Caco-2 (cell line): ENCODE measurements around the gene MT2A. TPM values are rescaled to one million over a fixed set of nuclear protein-coding genes. Genes with fewer than 3 reads are reported as not detected.

Source experiments
- BruUV-seq: library from RNA; stranded (reverse); fragments of 400-500 nt; replicated peaks from 2 replicates; lab custom pipeline; 2021; lab: Mats Ljungman, UMichigan
- CTCF ChIA-PET: fragments of 300-600 bp; sonication (Branson Sonifier 250); formaldehyde crosslinking; loops from one replicate; lab custom pipeline; 2022; ENCODE audit warnings: antibody characterized with exemption; lab: Charles Lee
- POLR2A ChIA-PET: fragments of 300-600 bp; sonication (Branson Sonifier 250); formaldehyde crosslinking; loops from one replicate; lab custom pipeline; 2022; ENCODE audit warnings: antibody characterized with exemption; lab: Charles Lee
- DNase-seq, 2 experiments: peaks; one replicate each; pipeline versions ENCODE4 v3.0.0 to v3.0.0-alpha.2; 2020 to 2022
- H3K27me3 ChIP-seq: replicated peaks from 2 replicates; pipeline ENCODE4 v1.6.0; 2011; ENCODE audit warnings: low read length; ENCODE audit not compliant: control insufficient read depth, insufficient read depth
- H3K36me3 ChIP-seq: 2 replicates; pipeline ENCODE4 v1.5.1; 2011; ENCODE audit warnings: low read length; ENCODE audit not compliant: control insufficient read depth, insufficient read depth
- H3K4me1 ChIP-seq: fragments of 250-450 bp; sonication (Bioruptor Pico); 2 replicates; pipeline ENCODE4 v1.5.1; 2020; ENCODE audit warnings: mild to moderate bottlenecking
- H3K4me3 ChIP-seq: 2 replicates; pipeline ENCODE4 v1.5.1; 2011; ENCODE audit warnings: low read depth, mild to moderate bottlenecking, control low read depth, low read length
- H3K9me3 ChIP-seq: fragments of 250-450 bp; sonication (Bioruptor Pico); 2 replicates; pipeline ENCODE4 v1.5.1; 2020; ENCODE audit warnings: mild to moderate bottlenecking, moderate library complexity
- H3K27ac Mint-ChIP-seq: one replicate; pipeline ENCODE4 v1.8.0; 2022; ENCODE audit warnings: mixed read lengths; ENCODE audit not compliant: unreplicated experiment
- H3K27me3 Mint-ChIP-seq: one replicate; pipeline ENCODE4 v1.8.0; 2022; ENCODE audit warnings: mixed read lengths; ENCODE audit not compliant: insufficient read depth, unreplicated experiment
- H3K36me3 Mint-ChIP-seq: one replicate; pipeline ENCODE4 v1.8.0; 2022; ENCODE audit warnings: mild to moderate bottlenecking, mixed read lengths; ENCODE audit not compliant: insufficient read depth, unreplicated experiment
- H3K4me1 Mint-ChIP-seq: one replicate; pipeline ENCODE4 v1.8.0; 2022; ENCODE audit warnings: low read depth, mixed read lengths; ENCODE audit not compliant: unreplicated experiment
- H3K4me3 Mint-ChIP-seq: one replicate; pipeline ENCODE4 v1.8.0; 2022; ENCODE audit warnings: mild to moderate bottlenecking, moderate library complexity, mixed read lengths; ENCODE audit not compliant: unreplicated experiment
- H3K9me3 Mint-ChIP-seq: one replicate; pipeline ENCODE4 v1.8.0; 2022; ENCODE audit warnings: mixed read lengths; ENCODE audit not compliant: unreplicated experiment
- CTCF ChIP-seq, 2 experiments: fragments of 200-600 bp in 1 of 2; IDR thresholded peaks; 1 replicate in 1 of 2; 2 replicates in 1 of 2; pipeline versions ENCODE4 v1.5.1 to v1.8.0; 2011 to 2022; ENCODE audit warnings: antibody characterized with exemption in 1 of 2, control low read depth in 1 of 2, inconsistent platforms in 1 of 2, low read depth in 1 of 2, low read length in 1 of 2, mild to moderate bottlenecking in 1 of 2, moderate library complexity in 1 of 2; ENCODE audit not compliant: insufficient read depth in 1 of 2, severe bottlenecking in 1 of 2, unreplicated experiment in 1 of 2
- intact Hi-C: fragments of 100-400 bp; cut with micrococcal nuclease; formaldehyde crosslinking; loops from one replicate; pipeline ENCODE4 v1.10.0; 2022; ENCODE audit not compliant: unreplicated experiment
- total RNA-seq: library from RNA; stranded (reverse); gene quantifications from 2 replicates; pipeline ENCODE4 v1.2.3, GENCODE V29; 2022

Gene MT2A
- total RNA-seq, 1 experiment from 2014 or later, result 10.5 TPM

- Mint-ChIP-seq H3K4me3 (peak overlapping the region; percentile 77), H3K9me3 (no peaks in the 10 kb centered on the region), H3K4me1 (peaks cover 5% of the 10 kb centered on the region), H3K27me3 (peaks cover 15% of the 10 kb centered on the region), H3K36me3 (no peaks in the 10 kb centered on the region), H3K27ac (no peak overlapping the region)
- H3K36me3 ChIP-seq, result no peaks in the 10 kb centered on the region
- DNase-seq, result no peak
- intact Hi-C loops, result no loop called here
- no TSS peak for BruUV-seq
- no peaks in the 10 kb centered on the region for H3K4me1 ChIP-seq
- POLR2A ChIA-PET, result no interaction called here
- CTCF ChIA-PET, result interaction anchor here (0.6 to 1.8 kb wide), 3 partner anchors 38 to 63 kb away, joined by 4 to 6 read pairs (median 4); no protein-coding TSS in a partner anchor
- peaks cover 7% of the 10 kb centered on the region for H3K27me3 ChIP-seq
- no peaks in the 10 kb centered on the region for H3K9me3 ChIP-seq
- no peak for TF ChIP-seq CTCF (IDR thresholded peaks at IDR 0.05; ENCODE audit: insufficient read depth in 1 of 2, low read depth in 1 of 2, low read length in 1 of 2, severe bottlenecking in 1 of 2, unreplicated experiment in 1 of 2)
- H3K4me3 ChIP-seq, result no peak overlapping the region
These were observed 30.7 kb downstream of the MT2A start for GRCh38 chr16:56639045-56639444.

- TF ChIP-seq CTCF (IDR thresholded peaks at IDR 0.05; ENCODE audit: insufficient read depth in 1 of 2, low read depth in 1 of 2, low read length in 1 of 2, severe bottlenecking in 1 of 2, unreplicated experiment in 1 of 2), result no peak
- no peak for DNase-seq
- Histone ChIP-seq H3K4me3 (no peak overlapping the region), H3K9me3 (no peaks in the 10 kb centered on the region), H3K27me3 (peaks cover 7% of the 10 kb centered on the region), H3K4me1 (no peaks in the 10 kb centered on the region), H3K36me3 (no peaks in the 10 kb centered on the region)
- intact Hi-C loops, result no loop called here
- H3K4me3 Mint-ChIP-seq, result no peak overlapping the region
- no peak overlapping the region for H3K27ac Mint-ChIP-seq
- no peaks in the 10 kb centered on the region for H3K9me3 Mint-ChIP-seq
- BruUV-seq, result no TSS peak
- POLR2A ChIA-PET, result interaction anchor here (0.7 kb wide), 1 partner anchor 17 kb away, joined by 3 read pairs; no protein-coding TSS in a partner anchor
- H3K4me1 Mint-ChIP-seq, result peaks cover 8% of the 10 kb centered on the region
- CTCF ChIA-PET, result no interaction called here
- H3K36me3 Mint-ChIP-seq, result no peaks in the 10 kb centered on the region
- H3K27me3 Mint-ChIP-seq, result peaks cover 13% of the 10 kb centered on the region
These were observed 31.7 kb downstream of the MT2A start for GRCh38 chr16:56640076-56640475.

GRCh38 chr16:56641166-56641565 is 32.8 kb downstream of the MT2A start:
- no TSS peak for BruUV-seq
- Histone ChIP-seq H3K9me3 (no peaks in the 10 kb centered on the region), H3K27me3 (peaks cover 7% of the 10 kb centered on the region), H3K4me1 (no peaks in the 10 kb centered on the region), H3K36me3 (no peaks in the 10 kb centered on the region), H3K4me3 (no peak overlapping the region)
- intact Hi-C loops, result no loop called here
- CTCF ChIA-PET, result interaction anchor here (0.6 kb wide), 1 partner anchor 11 kb away, joined by 3 read pairs; no protein-coding TSS in a partner anchor
- Mint-ChIP-seq H3K9me3 (no peaks in the 10 kb centered on the region), H3K27me3 (peaks cover 14% of the 10 kb centered on the region), H3K4me3 (no peak overlapping the region), H3K36me3 (no peaks in the 10 kb centered on the region), H3K27ac (no peak overlapping the region), H3K4me1 (peaks cover 8% of the 10 kb centered on the region)
- TF ChIP-seq CTCF (IDR thresholded peaks at IDR 0.05; ENCODE audit: insufficient read depth in 1 of 2, low read depth in 1 of 2, low read length in 1 of 2, severe bottlenecking in 1 of 2, unreplicated experiment in 1 of 2), result no peak
- DNase-seq, result no peak
- POLR2A ChIA-PET, result no interaction called here
